Mesendoderm (in vitro differentiated cells): ENCODE results near the gene CPNE8.

Experiments
- DNase-seq: peaks from one replicate; pipeline ENCODE4 v3.0.0; 2013
- H2AK5ac ChIP-seq: 2 replicates; pipeline ENCODE4 v1.6.1; 2013; ENCODE audit warnings: low read length, inconsistent platforms
- H2BK120ac ChIP-seq: 2 replicates; pipeline ENCODE4 v1.6.1; 2013; ENCODE audit warnings: low read depth, mild to moderate bottlenecking, low read length, moderate library complexity, mixed read lengths
- H2BK15ac ChIP-seq: replicated peaks from 2 replicates; pipeline ENCODE4 v1.6.1; 2013; ENCODE audit warnings: low read depth, mild to moderate bottlenecking, moderate library complexity
- H2BK5ac ChIP-seq: 2 replicates; pipeline ENCODE4 v1.6.1; 2013; ENCODE audit warnings: low read length, inconsistent platforms
- H3K18ac ChIP-seq: 2 replicates; pipeline ENCODE4 v1.6.1; 2013; ENCODE audit warnings: mild to moderate bottlenecking, low read length, mixed read lengths
- H3K23ac ChIP-seq: one replicate; pipeline ENCODE4 v1.6.1; 2013; ENCODE audit warnings: low read length
- H3K27ac ChIP-seq: 2 replicates; pipeline ENCODE4 v1.5.1; 2013; ENCODE audit warnings: low read depth, mild to moderate bottlenecking, inconsistent platforms, low read length, moderate library complexity
- H3K27me3 ChIP-seq: 2 replicates; pipeline ENCODE4 v1.6.1; 2013; ENCODE audit warnings: low read length, control low read depth, mild to moderate bottlenecking, inconsistent platforms; ENCODE audit not compliant: insufficient read depth, poor library complexity
- H3K36me3 ChIP-seq: 2 replicates; pipeline ENCODE4 v1.6.1; 2013; ENCODE audit warnings: low read length, inconsistent platforms; ENCODE audit not compliant: control insufficient read depth, insufficient read depth
- H3K4ac ChIP-seq: one replicate; pipeline ENCODE4 v1.6.1; 2013; ENCODE audit warnings: low read depth, mild to moderate bottlenecking, low read length, moderate library complexity
- H3K4me1 ChIP-seq: 2 replicates; pipeline ENCODE4 v1.6.1; 2013; ENCODE audit warnings: low read depth, low read length, inconsistent platforms; ENCODE audit not compliant: control insufficient read depth
- H3K4me2 ChIP-seq: 2 replicates; pipeline ENCODE4 v1.6.1; 2013; ENCODE audit warnings: low read length
- H3K4me3 ChIP-seq: 2 replicates; pipeline ENCODE4 v1.5.1; 2013; ENCODE audit warnings: mild to moderate bottlenecking, low read length
- H3K56ac ChIP-seq: one replicate; pipeline ENCODE4 v1.6.1; 2013; ENCODE audit warnings: low read length
- H3K79me1 ChIP-seq: 2 replicates; pipeline ENCODE4 v1.6.1; 2013; ENCODE audit warnings: low read length, inconsistent platforms
- H3K79me2 ChIP-seq: 2 replicates; pipeline ENCODE4 v1.6.1; 2013; ENCODE audit warnings: mild to moderate bottlenecking, low read length; ENCODE audit not compliant: control insufficient read depth, insufficient read depth
- H3K9ac ChIP-seq: 2 replicates; pipeline ENCODE4 v1.6.1; 2013; ENCODE audit warnings: low read length, inconsistent platforms
- H4K5ac ChIP-seq: one replicate; pipeline ENCODE4 v1.6.1; 2013; ENCODE audit warnings: low read length
- H4K8ac ChIP-seq: one replicate; pipeline ENCODE4 v1.6.1; 2013; ENCODE audit warnings: low read depth, mild to moderate bottlenecking, control low read depth, low read length, moderate library complexity
- WGBS: extraction: QIAGEN DNeasy Blood & Tissue Kit; methylation state at CpG from one replicate; pipeline ENCODE4 v1.1.7; 2013; ENCODE audit warnings: low lambda C conversion rate, missing lambda C conversion rate; ENCODE audit not compliant: insufficient coverage; ENCODE audit errors: extremely low coverage; 5-methylcytosine and 5-hydroxymethylcytosine counted together

Gene CPNE8

GRCh38 chr12:38817942-38818341 lies 87.4 kb downstream of the CPNE8 start:
- WGBS, result no CpG with 5 or more reads among the region's 3 CpGs
- Histone ChIP-seq H3K79me1 (no peaks in the 10 kb centered on the region), H3K23ac (no peak overlapping the region)

GRCh38 chr12:38813923-38814322 lies 91.5 kb downstream of the CPNE8 start:
- Histone ChIP-seq H3K4ac (no peak overlapping the region), H2BK15ac (no peak overlapping the region), H3K56ac (no peak overlapping the region), H4K8ac (no peak overlapping the region), H4K5ac (no peak overlapping the region), H3K27ac (no peak overlapping the region), H3K18ac (no peak overlapping the region), H2AK5ac (no peak overlapping the region), H3K4me3 (no peak overlapping the region), H3K23ac (no peak overlapping the region), H3K79me2 (no peaks in the 10 kb centered on the region), H2BK5ac (no peak overlapping the region), H3K79me1 (no peaks in the 10 kb centered on the region), H3K4me2 (no peak overlapping the region), H2BK120ac (no peak overlapping the region), H3K36me3 (no peaks in the 10 kb centered on the region), H3K9ac (no peak overlapping the region), H3K4me1 (no peaks in the 10 kb centered on the region), H3K27me3 (no peaks in the 10 kb centered on the region)
- no peak for DNase-seq
- WGBS, result no CpG with 5 or more reads among the region's 3 CpGs

More at GRCh38 chr12:38817942-38818341, 87.4 kb downstream of the CPNE8 start:
- no peak overlapping the region for H3K18ac ChIP-seq
- no peak overlapping the region for H3K4me3 ChIP-seq
- no peak overlapping the region for H3K27ac ChIP-seq
- H3K56ac ChIP-seq, result no peak overlapping the region
- H2BK5ac ChIP-seq, result no peak overlapping the region
- H3K4me2 ChIP-seq, result no peak overlapping the region
- no peaks in the 10 kb centered on the region for H3K36me3 ChIP-seq
- no peak overlapping the region for H2BK120ac ChIP-seq
- H3K9ac ChIP-seq, result no peak overlapping the region
- no peak overlapping the region for H4K8ac ChIP-seq
- H3K27me3 ChIP-seq, result no peaks in the 10 kb centered on the region
- H4K5ac ChIP-seq, result no peak overlapping the region
- DNase-seq, result no peak
- H2BK15ac ChIP-seq, result no peak overlapping the region
- no peaks in the 10 kb centered on the region for H3K79me2 ChIP-seq
- no peaks in the 10 kb centered on the region for H3K4me1 ChIP-seq
- H2AK5ac ChIP-seq, result no peak overlapping the region
- H3K4ac ChIP-seq, result no peak overlapping the region

- no peak overlapping the region for H3K4me3 ChIP-seq
Observed at GRCh38 chr12:38811814-38812356, 93.5 kb downstream of the CPNE8 start.

GRCh38 chr12:38809832-38810231 lies 95.6 kb downstream of the CPNE8 start:
- Histone ChIP-seq H3K4me2 (no peak overlapping the region), H2BK120ac (no peak overlapping the region), H3K27ac (no peak overlapping the region), H3K79me1 (no peaks in the 10 kb centered on the region), H2AK5ac (no peak overlapping the region), H3K36me3 (no peaks in the 10 kb centered on the region), H3K4me3 (no peak overlapping the region), H3K23ac (no peak overlapping the region), H3K4ac (no peak overlapping the region), H3K18ac (no peak overlapping the region), H3K9ac (no peak overlapping the region), H3K56ac (no peak overlapping the region), H4K8ac (no peak overlapping the region), H2BK5ac (no peak overlapping the region), H3K27me3 (no peaks in the 10 kb centered on the region), H3K4me1 (no peaks in the 10 kb centered on the region), H4K5ac (no peak overlapping the region), H3K79me2 (no peaks in the 10 kb centered on the region), H2BK15ac (no peak overlapping the region)
- no peak for DNase-seq

More at GRCh38 chr12:38811814-38812356, 93.5 kb downstream of the CPNE8 start:
- no peak for DNase-seq
- Histone ChIP-seq H4K8ac (no peak overlapping the region), H3K4ac (no peak overlapping the region), H2AK5ac (no peak overlapping the region), H2BK15ac (no peak overlapping the region), H3K27me3 (no peaks in the 10 kb centered on the region), H3K18ac (no peak overlapping the region), H3K79me1 (no peaks in the 10 kb centered on the region), H3K36me3 (no peaks in the 10 kb centered on the region), H2BK120ac (no peak overlapping the region), H2BK5ac (no peak overlapping the region), H3K27ac (no peak overlapping the region), H3K9ac (no peak overlapping the region), H3K4me2 (no peak overlapping the region), H3K4me1 (no peaks in the 10 kb centered on the region), H4K5ac (no peak overlapping the region), H3K56ac (no peak overlapping the region), H3K79me2 (no peaks in the 10 kb centered on the region), H3K23ac (no peak overlapping the region)
- WGBS, result no CpG with 5 or more reads among the region's 2 CpGs

- DNase-seq, result peak; percentile 2
Observed at GRCh38 chr12:38788106-38788505, 117.3 kb downstream of the CPNE8 start.

GRCh38 chr12:38785381-38785780 lies 120.0 kb downstream of the CPNE8 start:
- no peak for DNase-seq
- Histone ChIP-seq H2AK5ac (no peak overlapping the region), H3K18ac (no peak overlapping the region), H3K27me3 (no peaks in the 10 kb centered on the region), H3K79me2 (no peaks in the 10 kb centered on the region), H2BK5ac (no peak overlapping the region), H3K9ac (no peak overlapping the region), H2BK120ac (no peak overlapping the region), H2BK15ac (no peak overlapping the region), H4K8ac (no peak overlapping the region), H3K23ac (no peak overlapping the region), H3K4ac (no peak overlapping the region), H3K79me1 (no peaks in the 10 kb centered on the region), H3K4me2 (no peak overlapping the region), H3K4me1 (no peaks in the 10 kb centered on the region), H3K56ac (no peak overlapping the region), H3K27ac (no peak overlapping the region), H4K5ac (no peak overlapping the region), H3K4me3 (no peak overlapping the region), H3K36me3 (no peaks in the 10 kb centered on the region)
- no CpG with 5 or more reads among the region's 1 CpG for WGBS

More at GRCh38 chr12:38788106-38788505, 117.3 kb downstream of the CPNE8 start:
- Histone ChIP-seq H3K4me2 (no peak overlapping the region), H3K4me3 (no peak overlapping the region), H3K79me2 (no peaks in the 10 kb centered on the region), H4K8ac (no peak overlapping the region), H2BK15ac (no peak overlapping the region), H2BK5ac (no peak overlapping the region), H4K5ac (no peak overlapping the region), H3K4me1 (no peaks in the 10 kb centered on the region), H3K56ac (no peak overlapping the region), H3K27ac (no peak overlapping the region), H2BK120ac (no peak overlapping the region), H3K79me1 (no peaks in the 10 kb centered on the region), H3K36me3 (no peaks in the 10 kb centered on the region), H3K18ac (no peak overlapping the region), H3K9ac (no peak overlapping the region), H3K27me3 (no peaks in the 10 kb centered on the region), H3K4ac (no peak overlapping the region), H3K23ac (no peak overlapping the region), H2AK5ac (no peak overlapping the region)
- no CpG with 5 or more reads among the region's 1 CpG for WGBS
